ENCODE data around the gene LRRC75A. TPM values are rescaled to one million over a fixed set of nuclear protein-coding genes. Genes with fewer than 3 reads are reported as not detected.
A peak's percentile ranks its signal among the peaks of the same experiment; 100 is the strongest.

Gene LRRC75A
- total RNA-seq, 3 donors from 2014 or later (not counting 1 experiment from before 2014, with no cell fraction given), result 2.6 to 3.0 (median 3.0) TPM

DNA sequence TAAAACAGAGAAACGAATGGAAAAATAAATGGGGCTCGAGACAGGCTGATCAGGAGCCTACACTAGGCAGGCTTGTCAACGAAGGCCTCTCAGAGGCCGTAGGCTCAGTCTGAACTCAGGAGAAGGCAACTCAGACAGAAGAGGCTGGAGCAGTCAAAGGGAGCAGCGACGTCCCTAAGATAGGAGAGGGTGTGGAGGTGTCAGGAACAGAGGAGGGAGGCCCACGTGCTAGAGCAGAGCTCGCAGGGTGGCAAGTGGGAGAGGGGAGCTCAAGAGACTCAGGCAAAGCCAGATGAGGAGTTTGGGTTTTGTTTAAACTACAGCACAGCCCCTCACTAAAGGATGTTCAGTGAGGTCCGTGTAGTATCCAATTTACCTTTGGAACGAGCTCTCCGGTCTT, 32.7 kb downstream of the LRRC75A start:
- Histone ChIP-seq H3K27me3 (ENCODE audit: control insufficient read depth, insufficient read depth, low read length) (no peaks in the 10 kb centered on the region), H3K4me3 (ENCODE audit: low read length) (no peak overlapping the region), H3K4me1 (ENCODE audit: control insufficient read depth, insufficient read depth, low read length) (no peaks in the 10 kb centered on the region), H3K36me3 (ENCODE audit: control insufficient read depth, insufficient read depth, low read length) (no peaks in the 10 kb centered on the region), H3K27ac (ENCODE audit: low read length) (no peak overlapping the region), H3K9me3 (ENCODE audit: control insufficient read depth, insufficient read depth, low read length) (no peaks in the 10 kb centered on the region)
- no peak for DNase-seq
- Mint-ChIP-seq H3K36me3 (no peaks in the 10 kb centered on the region), H3K9me3 (no peaks in the 10 kb centered on the region), H3K27ac (peak overlapping the region in 1 of 2 donors; percentile 9), H3K4me3 (no peak overlapping the region), H3K4me1 (peaks cover 0 to 6% of the 10 kb centered on the region in 2 donors), H3K27me3 (ENCODE audit: low read depth in 2 of 2) (no peaks in the 10 kb centered on the region)
- ATAC-seq, result no peak
- TF ChIP-seq, protein P1, sequence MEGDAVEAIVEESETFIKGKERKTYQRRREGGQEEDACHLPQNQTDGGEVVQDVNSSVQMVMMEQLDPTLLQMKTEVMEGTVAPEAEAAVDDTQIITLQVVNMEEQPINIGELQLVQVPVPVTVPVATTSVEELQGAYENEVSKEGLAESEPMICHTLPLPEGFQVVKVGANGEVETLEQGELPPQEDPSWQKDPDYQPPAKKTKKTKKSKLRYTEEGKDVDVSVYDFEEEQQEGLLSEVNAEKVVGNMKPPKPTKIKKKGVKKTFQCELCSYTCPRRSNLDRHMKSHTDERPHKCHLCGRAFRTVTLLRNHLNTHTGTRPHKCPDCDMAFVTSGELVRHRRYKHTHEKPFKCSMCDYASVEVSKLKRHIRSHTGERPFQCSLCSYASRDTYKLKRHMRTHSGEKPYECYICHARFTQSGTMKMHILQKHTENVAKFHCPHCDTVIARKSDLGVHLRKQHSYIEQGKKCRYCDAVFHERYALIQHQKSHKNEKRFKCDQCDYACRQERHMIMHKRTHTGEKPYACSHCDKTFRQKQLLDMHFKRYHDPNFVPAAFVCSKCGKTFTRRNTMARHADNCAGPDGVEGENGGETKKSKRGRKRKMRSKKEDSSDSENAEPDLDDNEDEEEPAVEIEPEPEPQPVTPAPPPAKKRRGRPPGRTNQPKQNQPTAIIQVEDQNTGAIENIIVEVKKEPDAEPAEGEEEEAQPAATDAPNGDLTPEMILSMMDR (IDR thresholded peaks at IDR 0.05), result no peak
- WGBS (ENCODE audit: insufficient coverage), result 94% methylated on average over 11 of the region's 11 CpGs
- intact Hi-C loops (cut with micrococcal nuclease), result no loop called here

- H3K4me3 Mint-ChIP-seq, result no peak overlapping the region
- no peaks in the 10 kb centered on the region for H3K9me3 Mint-ChIP-seq
- ATAC-seq, result no peak
- 93% methylated on average over 9 of the region's 9 CpGs for WGBS (ENCODE audit: insufficient coverage)
- no peaks in the 10 kb centered on the region for H3K36me3 ChIP-seq (ENCODE audit: control insufficient read depth, insufficient read depth, low read length)
- intact Hi-C loops (cut with micrococcal nuclease), result no loop called here
- no peak overlapping the region for H3K4me3 ChIP-seq (ENCODE audit: low read length)
- no peaks in the 10 kb centered on the region for H3K9me3 ChIP-seq (ENCODE audit: control insufficient read depth, insufficient read depth, low read length)
- H3K27ac Mint-ChIP-seq, result no peak overlapping the region
- H3K36me3 Mint-ChIP-seq, result no peaks in the 10 kb centered on the region
- TF ChIP-seq, protein P1 (IDR thresholded peaks at IDR 0.05), result no peak
- H3K27me3 ChIP-seq (ENCODE audit: control insufficient read depth, insufficient read depth, low read length), result no peaks in the 10 kb centered on the region
- no peaks in the 10 kb centered on the region for H3K27me3 Mint-ChIP-seq (ENCODE audit: low read depth in 2 of 2)
- H3K4me1 Mint-ChIP-seq, result peaks cover 7 to 12% of the 10 kb centered on the region in 2 donors
- no peaks in the 10 kb centered on the region for H3K4me1 ChIP-seq (ENCODE audit: control insufficient read depth, insufficient read depth, low read length)
- DNase-seq, result no peak
- H3K27ac ChIP-seq (ENCODE audit: low read length), result no peak overlapping the region
Measured at GRCh38 chr17:16456742-16457316, 35.2 kb downstream of the LRRC75A start.

- H3K9me3 Mint-ChIP-seq, result no peaks in the 10 kb centered on the region
- no peak overlapping the region for H3K4me3 Mint-ChIP-seq
- TF ChIP-seq, protein P1 (IDR thresholded peaks at IDR 0.05), result no peak
- WGBS (ENCODE audit: insufficient coverage), result 91% methylated on average over 5 of the region's 5 CpGs
- no peak overlapping the region for H3K27ac ChIP-seq (ENCODE audit: low read length)
- DNase-seq (no peak), ATAC-seq (no peak)
- intact Hi-C loops (cut with micrococcal nuclease), result no loop called here
- peaks cover 7 to 12% of the 10 kb centered on the region in 2 donors for H3K4me1 Mint-ChIP-seq
- H3K9me3 ChIP-seq (ENCODE audit: control insufficient read depth, insufficient read depth, low read length), result no peaks in the 10 kb centered on the region
- H3K4me1 ChIP-seq (ENCODE audit: control insufficient read depth, insufficient read depth, low read length), result no peaks in the 10 kb centered on the region
- no peaks in the 10 kb centered on the region for H3K27me3 ChIP-seq (ENCODE audit: control insufficient read depth, insufficient read depth, low read length)
- no peaks in the 10 kb centered on the region for H3K36me3 Mint-ChIP-seq
- H3K27me3 Mint-ChIP-seq (ENCODE audit: low read depth in 2 of 2), result no peaks in the 10 kb centered on the region
- H3K4me3 ChIP-seq (ENCODE audit: low read length), result no peak overlapping the region
- no peaks in the 10 kb centered on the region for H3K36me3 ChIP-seq (ENCODE audit: control insufficient read depth, insufficient read depth, low read length)
- H3K27ac Mint-ChIP-seq, result no peak overlapping the region
Measured at GRCh38 chr17:16455997-16456741, 35.8 kb downstream of the LRRC75A start.
